HG02623 (cell line): ENCODE measurements around the gene LIMK1.

Experiments
- ATAC-seq: cut with Tn5 transposase; IDR thresholded peaks from one replicate; pipeline ENCODE4 v1.9.1; 2021; ENCODE audit warnings: moderate library complexity; ENCODE audit not compliant: unreplicated experiment

The LIMK1 gene

GRCh38 chr7:74082770-74083116 is 861 bp upstream of the LIMK1 start:
- no peak for ATAC-seq

- peak; percentile 54 for ATAC-seq
Observed at GRCh38 chr7:74083928-74084721, 521 bp downstream of the LIMK1 start.

GRCh38 chr7:74084722-74085578 is 1.3 kb downstream of the LIMK1 start:
- no peak for ATAC-seq

GRCh38 chr7:74087791-74088453 is 4.3 kb downstream of the LIMK1 start:
- no peak for ATAC-seq

GRCh38 chr7:74092321-74092963 is 8.8 kb downstream of the LIMK1 start:
- ATAC-seq: no peak

GRCh38 chr7:74092964-74093471 is 9.4 kb downstream of the LIMK1 start:
- peak; percentile 67 for ATAC-seq

GRCh38 chr7:74093671-74094223 is 10.1 kb downstream of the LIMK1 start:
- peak; percentile 2 for ATAC-seq

GRCh38 chr7:74094224-74095101 is 10.9 kb downstream of the LIMK1 start:
- peak; percentile 41 for ATAC-seq

GRCh38 chr7:74095135-74095534 is 11.5 kb downstream of the LIMK1 start:
- ATAC-seq: no peak

- no peak for ATAC-seq
Observed at GRCh38 chr7:74097937-74098614, 14.5 kb downstream of the LIMK1 start.

- ATAC-seq: no peak
Observed at GRCh38 chr7:74099031-74099430, 15.4 kb downstream of the LIMK1 start.

GRCh38 chr7:74101061-74101681 is 17.6 kb downstream of the LIMK1 start:
- peak; percentile 82 for ATAC-seq

- no peak for ATAC-seq
Observed at GRCh38 chr7:74103219-74103772, 19.7 kb downstream of the LIMK1 start.

- ATAC-seq: no peak
Observed at GRCh38 chr7:74104702-74105101, 21.1 kb downstream of the LIMK1 start.

GRCh38 chr7:74105992-74106391 is 22.4 kb downstream of the LIMK1 start:
- ATAC-seq: no peak

- no peak for ATAC-seq
Observed at GRCh38 chr7:74106846-74107245, 23.2 kb downstream of the LIMK1 start.

GRCh38 chr7:74115326-74115725 is 31.7 kb downstream of the LIMK1 start:
- ATAC-seq: no peak

GRCh38 chr7:74116356-74116755 is 32.8 kb downstream of the LIMK1 start:
- no peak for ATAC-seq
